Measurements from ENCODE around the gene PAIP2B. TPM values are rescaled to one million over a fixed set of nuclear protein-coding genes. Genes with fewer than 3 reads are reported as not detected.
A peak's percentile ranks its signal among the peaks of the same experiment; 100 is the strongest.

The PAIP2B gene
- total and polyA plus RNA-seq, 10 of the 15 experiments (the other 5 are each of a cell fraction or from before 2014, with no cell fraction given): 0.06 to 0.79 (median 0.32) TPM

DNA sequence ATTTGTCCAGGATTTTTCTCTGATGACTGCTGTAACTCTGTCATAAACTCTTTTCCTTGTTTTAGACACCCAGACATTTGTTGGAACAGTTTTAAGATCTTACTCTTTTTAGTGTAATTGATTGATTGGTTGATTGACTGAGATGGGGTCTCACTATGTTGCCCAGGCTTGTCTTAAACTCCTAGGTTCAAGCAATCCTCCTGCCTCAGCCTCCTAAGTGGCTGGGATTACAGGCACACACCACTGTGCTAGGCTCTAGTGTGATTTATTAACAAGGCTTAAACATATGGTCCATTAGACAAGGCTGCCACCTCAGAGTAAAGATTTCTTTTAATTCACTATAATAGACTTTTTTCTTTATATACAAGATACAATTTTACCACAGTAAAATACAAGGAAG lies 2.0 kb downstream of the PAIP2B start (continued):
- TF ChIP-seq, protein P1, sequence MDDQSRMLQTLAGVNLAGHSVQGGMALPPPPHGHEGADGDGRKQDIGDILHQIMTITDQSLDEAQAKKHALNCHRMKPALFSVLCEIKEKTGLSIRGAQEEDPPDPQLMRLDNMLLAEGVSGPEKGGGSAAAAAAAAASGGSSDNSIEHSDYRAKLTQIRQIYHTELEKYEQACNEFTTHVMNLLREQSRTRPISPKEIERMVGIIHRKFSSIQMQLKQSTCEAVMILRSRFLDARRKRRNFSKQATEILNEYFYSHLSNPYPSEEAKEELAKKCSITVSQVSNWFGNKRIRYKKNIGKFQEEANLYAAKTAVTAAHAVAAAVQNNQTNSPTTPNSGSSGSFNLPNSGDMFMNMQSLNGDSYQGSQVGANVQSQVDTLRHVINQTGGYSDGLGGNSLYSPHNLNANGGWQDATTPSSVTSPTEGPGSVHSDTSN (IDR thresholded peaks at IDR 0.05; ENCODE audit: insufficient replicate concordance, low read depth, low read length): no peak
- TF ChIP-seq ZNF622 (IDR thresholded peaks at IDR 0.05): no peak
- no peak for TF ChIP-seq NFIC (IDR thresholded peaks at IDR 0.05; ENCODE audit: low read depth, low read length)

DNA sequence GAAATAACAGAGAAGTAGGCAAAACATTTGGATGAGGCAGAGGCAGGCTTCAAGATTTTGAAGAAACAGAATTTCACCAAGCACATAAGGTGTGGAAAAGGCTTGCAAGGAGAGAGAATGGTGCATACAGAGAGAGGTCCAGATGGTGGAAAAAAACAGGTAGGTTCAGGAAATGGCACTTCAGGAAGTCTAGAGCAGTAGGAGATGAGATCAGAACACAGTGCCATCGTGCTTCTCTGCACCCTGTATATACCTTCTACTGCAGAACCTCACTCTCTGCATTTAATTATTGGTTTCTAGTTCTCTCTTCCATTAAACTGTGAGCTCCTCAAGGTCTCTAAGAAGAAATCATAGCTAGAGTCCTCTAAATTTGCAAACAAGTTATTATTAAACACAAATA lies 2.4 kb downstream of the PAIP2B start:
- ChIA-PET CTCF (interaction anchor here (0.7 kb wide), 1 partner anchor 75 kb away, joined by 3 read pairs; no protein-coding TSS in a partner anchor), POLR2A (no interaction called here), RAD21 (ENCODE audit: unreplicated experiment) (no interaction called here), SMC1A (ENCODE audit: uncharacterized antibody, unreplicated experiment) (interaction anchor here (1.4 to 1.5 kb wide), 2 partner anchors 12 to 124 kb away, joined by 3 to 4 read pairs; no protein-coding TSS in a partner anchor)
- H3K27me3 ChIP-seq (replicated peaks in 1 of 2; ENCODE audit: control insufficient read depth in 2 of 2, insufficient read depth in 2 of 2, low read length in 1 of 2): no peaks in the 10 kb centered on the region
- no peaks in the 10 kb centered on the region for H4K20me1 ChIP-seq (ENCODE audit: control insufficient read depth, insufficient read depth)
- H3K9me3 ChIP-seq (replicated peaks; ENCODE audit: control insufficient read depth, insufficient read depth, low read length): no peaks in the 10 kb centered on the region
- no peak for TF ChIP-seq FOXK2 (IDR thresholded peaks at IDR 0.05)
- 0 out of 2 replicates have a peak, but pooled peaks have one; percentile 6 for TF ChIP-seq NFYB (IDR thresholded peaks at IDR 0.05; ENCODE audit: insufficient read depth, low read depth, low read length)
- no peak for TF ChIP-seq BHLHE40 (IDR thresholded peaks at IDR 0.05; ENCODE audit: borderline replicate concordance in 1 of 2, low read depth in 2 of 2, low read length in 1 of 2)
- no peak for TF ChIP-seq SMC3 (IDR thresholded peaks at IDR 0.05; ENCODE audit: borderline replicate concordance, low read length)
- no peak overlapping the region for H3K4me3 ChIP-seq
- H3K4me1 ChIP-seq (ENCODE audit: control insufficient read depth, insufficient read depth, low read length): no peaks in the 10 kb centered on the region; the same call in 1 of the 2 replicates
- no peaks in the 10 kb centered on the region for H3K79me2 ChIP-seq (ENCODE audit: control insufficient read depth, insufficient read depth, low read length)
- 0% methylated on average over 1 of the region's 1 CpG for WGBS (ENCODE audit: insufficient coverage, insufficient replicate concordance, low lambda C conversion rate, missing lambda C conversion rate)
- H3K4me2 ChIP-seq (ENCODE audit: control insufficient read depth, insufficient read depth): no peak overlapping the region
- no peak overlapping the region for H3K9ac ChIP-seq (ENCODE audit: control insufficient read depth, insufficient read depth, low read length)
- H2AFZ ChIP-seq (ENCODE audit: control insufficient read depth, low read depth, low read length): no peak overlapping the region
- ATAC-seq (no peak), FAIRE-seq (no peak), DNase-seq (ENCODE audit: low read depth, low spot score) (no peak)
- no TSS peak for BruUV-seq (replicated peaks)
- no peak overlapping the region for H3K27ac ChIP-seq (ENCODE audit: control insufficient read depth, insufficient read depth)
- intact Hi-C loops (cut with micrococcal nuclease; ENCODE audit: unreplicated experiment): loop anchor here (2.0 kb wide), 1 partner anchor 286 kb away; no protein-coding TSS in a partner anchor
- in situ Hi-C loops (cut with MboI): no loop called here
- no peaks in the 10 kb centered on the region for H3K36me3 ChIP-seq (ENCODE audit: control insufficient read depth in 2 of 2, insufficient read depth in 2 of 2, low read length in 1 of 2)
